IMR-90 (cell line): Measurements from ENCODE around the gene NUP93.

Experiments
- CEBPB ChIP-seq: IDR thresholded peaks from 2 replicates; pipeline ENCODE4 v1.6.1; 2012; ENCODE audit warnings: low read depth, low read length, improper control_type of control experiment
- CHD1 ChIP-seq: IDR thresholded peaks from 2 replicates; pipeline ENCODE4 v1.6.1; 2012; ENCODE audit warnings: low read depth, low read length, improper control_type of control experiment
- FOS ChIP-seq: fragments of 150-350 bp; IDR thresholded peaks from 2 replicates; pipeline ENCODE4 v1.6.1; 2016; ENCODE audit warnings: low read depth, low read length
- NFE2L2 ChIP-seq: fragments of 150-350 bp; IDR thresholded peaks from 2 replicates; pipeline ENCODE4 v1.6.1; 2016; ENCODE audit warnings: low read depth, mild to moderate bottlenecking, low read length
- POLR2A ChIP-seq: IDR thresholded peaks from 2 replicates; pipeline ENCODE4 v1.6.1; 2012; ENCODE audit warnings: mild to moderate bottlenecking, low read depth, low read length
- RAD21 ChIP-seq: IDR thresholded peaks from 2 replicates; pipeline ENCODE4 v1.6.1; 2012; ENCODE audit warnings: low read length, improper control_type of control experiment
- TF ChIP-seq, protein P1 (sequence below): conservative IDR thresholded peaks from 2 replicates; pipeline ENCODE4 v1.5.1; 2012; ENCODE audit warnings: mild to moderate bottlenecking, low read depth, low read length, improper control_type of control experiment
- TF ChIP-seq, protein P2 (sequence below): fragments of 150-350 bp; IDR thresholded peaks from 2 replicates; pipeline ENCODE4 v1.6.1; 2017; ENCODE audit warnings: mild to moderate bottlenecking, antibody characterized with exemption, low read length, low read depth

DNA sequence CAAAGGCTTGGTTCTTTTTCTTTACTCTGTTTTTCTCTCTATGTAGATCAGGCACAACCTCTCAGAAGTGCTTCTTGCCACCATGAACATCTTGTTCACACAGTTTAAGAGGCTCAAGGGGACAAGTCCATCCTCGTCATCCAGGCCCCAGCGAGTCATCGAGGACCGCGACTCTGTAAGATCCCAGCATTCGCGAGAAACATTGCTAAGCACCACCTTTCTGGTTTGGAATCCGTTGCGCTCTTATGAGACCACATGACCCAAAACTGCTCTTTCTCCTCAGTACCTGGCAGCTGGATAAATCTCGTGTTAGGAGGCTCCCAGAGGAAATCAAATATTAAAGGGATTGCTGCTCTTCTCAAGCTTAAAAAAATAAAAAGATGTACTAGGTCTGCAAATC lies 111.7 kb downstream of the NUP93 start:
- TF ChIP-seq, protein P1, sequence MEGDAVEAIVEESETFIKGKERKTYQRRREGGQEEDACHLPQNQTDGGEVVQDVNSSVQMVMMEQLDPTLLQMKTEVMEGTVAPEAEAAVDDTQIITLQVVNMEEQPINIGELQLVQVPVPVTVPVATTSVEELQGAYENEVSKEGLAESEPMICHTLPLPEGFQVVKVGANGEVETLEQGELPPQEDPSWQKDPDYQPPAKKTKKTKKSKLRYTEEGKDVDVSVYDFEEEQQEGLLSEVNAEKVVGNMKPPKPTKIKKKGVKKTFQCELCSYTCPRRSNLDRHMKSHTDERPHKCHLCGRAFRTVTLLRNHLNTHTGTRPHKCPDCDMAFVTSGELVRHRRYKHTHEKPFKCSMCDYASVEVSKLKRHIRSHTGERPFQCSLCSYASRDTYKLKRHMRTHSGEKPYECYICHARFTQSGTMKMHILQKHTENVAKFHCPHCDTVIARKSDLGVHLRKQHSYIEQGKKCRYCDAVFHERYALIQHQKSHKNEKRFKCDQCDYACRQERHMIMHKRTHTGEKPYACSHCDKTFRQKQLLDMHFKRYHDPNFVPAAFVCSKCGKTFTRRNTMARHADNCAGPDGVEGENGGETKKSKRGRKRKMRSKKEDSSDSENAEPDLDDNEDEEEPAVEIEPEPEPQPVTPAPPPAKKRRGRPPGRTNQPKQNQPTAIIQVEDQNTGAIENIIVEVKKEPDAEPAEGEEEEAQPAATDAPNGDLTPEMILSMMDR, result no peak
- TF ChIP-seq CHD1 (no peak), POLR2A (no peak), RAD21 (no peak), FOS (no peak), CEBPB (no peak), NFE2L2 (no peak)
- TF ChIP-seq, protein P2, sequence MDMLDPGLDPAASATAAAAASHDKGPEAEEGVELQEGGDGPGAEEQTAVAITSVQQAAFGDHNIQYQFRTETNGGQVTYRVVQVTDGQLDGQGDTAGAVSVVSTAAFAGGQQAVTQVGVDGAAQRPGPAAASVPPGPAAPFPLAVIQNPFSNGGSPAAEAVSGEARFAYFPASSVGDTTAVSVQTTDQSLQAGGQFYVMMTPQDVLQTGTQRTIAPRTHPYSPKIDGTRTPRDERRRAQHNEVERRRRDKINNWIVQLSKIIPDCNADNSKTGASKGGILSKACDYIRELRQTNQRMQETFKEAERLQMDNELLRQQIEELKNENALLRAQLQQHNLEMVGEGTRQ, result no peak
